HCT116 (cell line): Measurements from ENCODE around the gene ABCB1. TPM values are rescaled to one million over a fixed set of nuclear protein-coding genes. Genes with fewer than 3 reads are reported as not detected.

ENCODE experiments used
- ATAC-seq: fragments of 200-7000 bp; cut with Tn5 transposase; 2 replicates; pipeline ENCODE4 v1.9.1; 2020; ENCODE audit warnings: mild to moderate bottlenecking, moderate library complexity
- BruUV-seq: library from RNA; stranded (reverse); fragments of 400-500 nt; replicated peaks from 2 replicates; lab custom pipeline; 2021; lab: Mats Ljungman, UMichigan
- CTCF ChIA-PET: fragments of 300-600 bp; sonication (Branson Sonifier 250); formaldehyde crosslinking; loops from one replicate; lab custom pipeline; 2021; ENCODE audit warnings: antibody characterized with exemption; lab: Charles Lee
- POLR2A ChIA-PET: fragments of 300-600, 350-600 bp; sonication (Branson Sonifier 250); formaldehyde crosslinking; loops from one replicate; lab custom pipeline; 2021; ENCODE audit warnings: antibody characterized with exemption; lab: Charles Lee
- RAD21 ChIA-PET, 2 experiments: fragments of 300-600 bp; sonication (Branson Sonifier 250); formaldehyde crosslinking; loops; one replicate each; lab custom pipeline; 2023; ENCODE audit warnings: low total read pairs in 2 of 2; ENCODE audit not compliant: uncharacterized antibody in 2 of 2, unreplicated experiment in 2 of 2, low non-redundant PET in 1 of 2; lab: Charles Lee
- DNase-seq: peaks from one replicate; pipeline ENCODE4 v3.0.0-alpha.2; 2010; ENCODE audit warnings: low read depth, low spot score
- H2AFZ ChIP-seq: fragments of 200-600 bp; shearing (Covaris generic), sonication (generic); 2 replicates; pipeline ENCODE4 v1.6.1; 2017; ENCODE audit warnings: low read depth, mixed run types, mixed read lengths, antibody characterized with exemption, low read length; ENCODE audit not compliant: poor library complexity, severe bottlenecking
- H3K27ac ChIP-seq: 2 replicates; pipeline ENCODE4 v1.5.1; 2012; ENCODE audit warnings: low read depth, low read length
- H3K27me3 ChIP-seq: fragments of 200-600 bp; sonication (generic); 2 replicates; pipeline ENCODE4 v1.6.1; 2016; ENCODE audit warnings: mixed run types, low read length, mixed read lengths; ENCODE audit not compliant: insufficient read depth
- H3K36me3 ChIP-seq, 2 experiments: fragments of 200-500 bp in 1 of 2; fragments of 200-600 bp in 1 of 2; sonication (Bioruptor generic) in 1 of 2; sonication (generic) in 1 of 2; 2 replicates each; pipeline versions ENCODE4 v1.5.1 to v1.6.1; 2014 to 2016; ENCODE audit warnings: low read length in 2 of 2, inconsistent platforms in 1 of 2, mixed read lengths in 1 of 2, mixed run types in 1 of 2; ENCODE audit not compliant: insufficient read depth in 2 of 2, control insufficient read depth in 1 of 2
- H3K4me1 ChIP-seq, 2 experiments: fragments of 200-600 bp in 1 of 2; sonication (generic) in 1 of 2; 2 replicates each; pipeline versions ENCODE4 v1.5.1 to v1.6.1; 2012 to 2017; ENCODE audit warnings: low read length in 2 of 2, inconsistent platforms in 1 of 2, mild to moderate bottlenecking in 1 of 2, mixed read lengths in 1 of 2, mixed run types in 1 of 2, moderate library complexity in 1 of 2; ENCODE audit not compliant: insufficient read depth in 2 of 2, control insufficient read depth in 1 of 2
- H3K4me2 ChIP-seq: fragments of 200-600 bp; sonication (generic); 2 replicates; pipeline ENCODE4 v1.6.1; 2017; ENCODE audit warnings: mixed run types, low read length, mixed read lengths
- H3K4me3 ChIP-seq, 2 experiments: fragments of 200-600 bp in 1 of 2; sonication (generic) in 1 of 2; replicated peaks in 1 of 2; 2 replicates each; pipeline ENCODE4 v1.5.1; 2011 to 2016; ENCODE audit warnings: low read length in 2 of 2, control low read depth in 1 of 2, low read depth in 1 of 2, mild to moderate bottlenecking in 1 of 2, mixed read lengths in 1 of 2, mixed run types in 1 of 2
- H3K79me2 ChIP-seq: fragments of 200-600 bp; sonication (generic); 2 replicates; pipeline ENCODE4 v1.6.1; 2017; ENCODE audit warnings: mild to moderate bottlenecking, mixed run types, low read length, moderate library complexity, mixed read lengths; ENCODE audit not compliant: insufficient read depth
- H3K9ac ChIP-seq: fragments of 200-600 bp; sonication (generic); 2 replicates; pipeline ENCODE4 v1.6.1; 2016; ENCODE audit warnings: low read length, mixed read lengths
- H3K9me2 ChIP-seq: fragments of 200-600 bp; sonication (generic), shearing (Covaris generic); 2 replicates; pipeline ENCODE4 v1.6.1; 2017; ENCODE audit warnings: mixed run types, mild to moderate bottlenecking, moderate library complexity; ENCODE audit not compliant: insufficient read depth
- H3K9me3 ChIP-seq, 2 experiments: fragments of 200-500 bp in 1 of 2; fragments of 200-600 bp in 1 of 2; sonication (Bioruptor generic) in 1 of 2; sonication (generic) in 1 of 2; 2 replicates each; pipeline ENCODE4 v1.6.1; 2014 to 2017; ENCODE audit warnings: low read length in 2 of 2, mixed read lengths in 2 of 2, inconsistent platforms in 1 of 2, low read depth in 1 of 2, mild to moderate bottlenecking in 1 of 2, mixed run types in 1 of 2, moderate library complexity in 1 of 2; ENCODE audit not compliant: control insufficient read depth in 1 of 2, insufficient read depth in 1 of 2
- H4K20me1 ChIP-seq: fragments of 200-600 bp; sonication (generic), shearing (Covaris generic); 2 replicates; pipeline ENCODE4 v1.6.1; 2017; ENCODE audit warnings: mixed run types, mild to moderate bottlenecking, moderate library complexity; ENCODE audit not compliant: insufficient read depth
- CBX3 ChIP-seq: IDR thresholded peaks from 2 replicates; pipeline ENCODE4 v1.6.1; 2012; ENCODE audit warnings: low read depth
- EGR1 ChIP-seq: IDR thresholded peaks from 2 replicates; pipeline ENCODE4 v1.6.1; 2012; ENCODE audit warnings: low read depth
- ELF1 ChIP-seq: IDR thresholded peaks from 2 replicates; pipeline ENCODE4 v1.6.1; 2012; ENCODE audit warnings: low read depth, borderline replicate concordance
- EZH2 ChIP-seq: fragments of 200-600 bp; sonication (generic); IDR thresholded peaks from 2 replicates; pipeline ENCODE4 v1.6.1; 2017; ENCODE audit warnings: antibody characterized with exemption, mixed run types
- FOSL1 ChIP-seq: IDR thresholded peaks from 2 replicates; pipeline ENCODE4 v1.6.1; 2012; ENCODE audit warnings: low read depth
- JUND ChIP-seq: IDR thresholded peaks from 2 replicates; pipeline ENCODE4 v1.6.1; 2012
- RAD21 ChIP-seq: IDR thresholded peaks from 2 replicates; pipeline ENCODE4 v1.6.1; 2012; ENCODE audit warnings: low read depth, mild to moderate bottlenecking
- SIN3A ChIP-seq: IDR thresholded peaks from 2 replicates; pipeline ENCODE4 v1.6.1; 2012; ENCODE audit warnings: low read depth
- TCF7L2 ChIP-seq: IDR thresholded peaks from 2 replicates; pipeline ENCODE4 v1.7.0; 2011; ENCODE audit warnings: borderline replicate concordance, inconsistent platforms; ENCODE audit not compliant: insufficient read depth, insufficient read length; ENCODE audit errors: extremely low read depth
- YY1 ChIP-seq: IDR thresholded peaks from 2 replicates; pipeline ENCODE4 v1.6.1; 2011; ENCODE audit warnings: low read length, low read depth, moderate library complexity, mild to moderate bottlenecking; ENCODE audit not compliant: insufficient replicate concordance; ENCODE audit errors: extremely low read depth
- ZFX ChIP-seq: fragments of 450-650 bp; IDR thresholded peaks from 2 replicates; pipeline ENCODE4 v1.6.1; 2017
- ZNF274 ChIP-seq: fragments of 200-500 bp; sonication (Bioruptor generic); IDR thresholded peaks from 2 replicates; pipeline ENCODE4 v1.6.1; 2014; ENCODE audit warnings: mild to moderate bottlenecking, low read depth, low read length, inconsistent platforms
- intact Hi-C: fragments of 100-400 bp; cut with micrococcal nuclease; formaldehyde crosslinking; loops from 2 replicates; pipeline ENCODE4 v1.10.0; 2022
- total RNA-seq: library from RNA; stranded (reverse); gene quantifications from one replicate; pipeline ENCODE4 v1.2.1, GENCODE V29; 2021; ENCODE audit not compliant: unreplicated experiment
- TF ChIP-seq, protein P1 (sequence below): IDR thresholded peaks from 2 replicates; pipeline ENCODE4 v1.6.1; 2012; ENCODE audit warnings: low read depth

ABCB1 gene
- total RNA-seq, 1 experiment from 2014 or later: 1.8 TPM

DNA sequence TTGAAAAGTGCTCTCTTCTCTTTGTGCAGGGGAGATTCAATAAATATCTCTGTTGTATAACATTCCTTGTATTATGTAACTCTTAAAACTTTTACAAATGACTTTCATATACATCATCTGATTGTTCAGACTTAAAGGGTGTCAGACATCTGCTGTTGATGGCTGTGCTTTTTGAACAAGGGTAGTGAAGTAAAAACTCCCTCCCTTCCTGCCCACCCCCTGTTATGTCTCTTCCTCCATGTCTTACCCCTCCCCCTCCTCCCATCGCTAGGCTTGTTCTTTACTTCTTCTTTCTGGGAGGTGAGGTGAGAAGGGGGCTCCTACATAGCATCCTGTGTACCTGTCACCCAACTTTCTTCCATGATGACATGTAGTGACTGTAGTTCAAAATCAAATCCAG lies 101.8 kb downstream of the ABCB1 start:
- H3K4me2 ChIP-seq: no peak overlapping the region
- TF ChIP-seq ZNF274 (no peak), RAD21 (no peak), EZH2 (no peak), YY1 (no peak), JUND (no peak), TCF7L2 (no peak), EGR1 (no peak), ZFX (no peak), SIN3A (no peak), FOSL1 (no peak), CBX3 (no peak), ELF1 (no peak)
- TF ChIP-seq, protein P1, sequence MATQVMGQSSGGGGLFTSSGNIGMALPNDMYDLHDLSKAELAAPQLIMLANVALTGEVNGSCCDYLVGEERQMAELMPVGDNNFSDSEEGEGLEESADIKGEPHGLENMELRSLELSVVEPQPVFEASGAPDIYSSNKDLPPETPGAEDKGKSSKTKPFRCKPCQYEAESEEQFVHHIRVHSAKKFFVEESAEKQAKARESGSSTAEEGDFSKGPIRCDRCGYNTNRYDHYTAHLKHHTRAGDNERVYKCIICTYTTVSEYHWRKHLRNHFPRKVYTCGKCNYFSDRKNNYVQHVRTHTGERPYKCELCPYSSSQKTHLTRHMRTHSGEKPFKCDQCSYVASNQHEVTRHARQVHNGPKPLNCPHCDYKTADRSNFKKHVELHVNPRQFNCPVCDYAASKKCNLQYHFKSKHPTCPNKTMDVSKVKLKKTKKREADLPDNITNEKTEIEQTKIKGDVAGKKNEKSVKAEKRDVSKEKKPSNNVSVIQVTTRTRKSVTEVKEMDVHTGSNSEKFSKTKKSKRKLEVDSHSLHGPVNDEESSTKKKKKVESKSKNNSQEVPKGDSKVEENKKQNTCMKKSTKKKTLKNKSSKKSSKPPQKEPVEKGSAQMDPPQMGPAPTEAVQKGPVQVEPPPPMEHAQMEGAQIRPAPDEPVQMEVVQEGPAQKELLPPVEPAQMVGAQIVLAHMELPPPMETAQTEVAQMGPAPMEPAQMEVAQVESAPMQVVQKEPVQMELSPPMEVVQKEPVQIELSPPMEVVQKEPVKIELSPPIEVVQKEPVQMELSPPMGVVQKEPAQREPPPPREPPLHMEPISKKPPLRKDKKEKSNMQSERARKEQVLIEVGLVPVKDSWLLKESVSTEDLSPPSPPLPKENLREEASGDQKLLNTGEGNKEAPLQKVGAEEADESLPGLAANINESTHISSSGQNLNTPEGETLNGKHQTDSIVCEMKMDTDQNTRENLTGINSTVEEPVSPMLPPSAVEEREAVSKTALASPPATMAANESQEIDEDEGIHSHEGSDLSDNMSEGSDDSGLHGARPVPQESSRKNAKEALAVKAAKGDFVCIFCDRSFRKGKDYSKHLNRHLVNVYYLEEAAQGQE: no peak
- no peaks in the 10 kb centered on the region for H3K4me1 ChIP-seq
- no peak overlapping the region for H3K27ac ChIP-seq
- no peaks in the 10 kb centered on the region for H3K9me2 ChIP-seq
- ChIA-PET POLR2A (no interaction called here), RAD21 (no interaction called here), CTCF (no interaction called here)
- no peaks in the 10 kb centered on the region for H3K36me3 ChIP-seq
- no peaks in the 10 kb centered on the region for H4K20me1 ChIP-seq
- no peaks in the 10 kb centered on the region for H3K79me2 ChIP-seq
- ATAC-seq (no peak), DNase-seq (no peak)
- H3K9ac ChIP-seq: no peak overlapping the region
- no TSS peak for BruUV-seq
- H3K9me3 ChIP-seq: no peaks in the 10 kb centered on the region
- no peak overlapping the region for H2AFZ ChIP-seq
- no peaks in the 10 kb centered on the region for H3K27me3 ChIP-seq
- no peak overlapping the region for H3K4me3 ChIP-seq
- intact Hi-C loops: no loop called here
